ENCODE measurements around the gene MOGAT1. TPM values are rescaled to one million over a fixed set of nuclear protein-coding genes. Genes with fewer than 3 reads are reported as not detected.
A peak's percentile ranks its signal among the peaks of the same experiment; 100 is the strongest.

MOGAT1 gene
- polyA plus RNA-seq, 2 of the 4 experiments (the other 2 are of a cell fraction): not detected

DNA sequence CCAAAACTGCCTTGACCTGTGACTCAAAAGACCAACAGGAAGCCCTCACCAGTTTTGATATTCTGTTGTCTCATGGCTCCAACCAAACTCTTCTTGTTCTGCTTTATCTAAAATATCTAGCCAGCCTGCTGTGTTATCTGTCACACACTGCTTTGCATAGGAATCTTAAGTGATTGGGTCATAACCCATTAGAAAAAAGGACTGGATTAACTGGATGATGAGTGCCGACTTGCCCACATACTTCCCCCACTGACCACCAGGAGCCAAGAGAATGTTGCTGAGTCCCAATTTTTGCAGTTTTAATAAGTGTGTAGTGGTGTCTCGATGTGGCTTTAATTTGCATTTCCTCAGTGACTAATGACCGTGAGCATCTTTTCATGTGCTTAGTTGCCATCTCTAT is 6.5 kb downstream of the MOGAT1 start:
- no peak for FAIRE-seq
- Histone ChIP-seq H3K4me3 (no peak overlapping the region), H3K9me3 (no peaks in the 10 kb centered on the region), H3K27ac (no peak overlapping the region), H3K4me1 (no peaks in the 10 kb centered on the region), H3K4me2 (no peak overlapping the region)
- DNase-seq (ENCODE audit: low read depth in 1 of 2, low spot score in 1 of 2): no peak
- TF ChIP-seq, protein P1, sequence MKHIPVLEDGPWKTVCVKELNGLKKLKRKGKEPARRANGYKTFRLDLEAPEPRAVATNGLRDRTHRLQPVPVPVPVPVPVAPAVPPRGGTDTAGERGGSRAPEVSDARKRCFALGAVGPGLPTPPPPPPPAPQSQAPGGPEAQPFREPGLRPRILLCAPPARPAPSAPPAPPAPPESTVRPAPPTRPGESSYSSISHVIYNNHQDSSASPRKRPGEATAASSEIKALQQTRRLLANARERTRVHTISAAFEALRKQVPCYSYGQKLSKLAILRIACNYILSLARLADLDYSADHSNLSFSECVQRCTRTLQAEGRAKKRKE (CRISPR knock-in tag; IDR thresholded peaks at IDR 0.05; ENCODE audit: low read depth): no peak
- TF ChIP-seq, protein P2, sequence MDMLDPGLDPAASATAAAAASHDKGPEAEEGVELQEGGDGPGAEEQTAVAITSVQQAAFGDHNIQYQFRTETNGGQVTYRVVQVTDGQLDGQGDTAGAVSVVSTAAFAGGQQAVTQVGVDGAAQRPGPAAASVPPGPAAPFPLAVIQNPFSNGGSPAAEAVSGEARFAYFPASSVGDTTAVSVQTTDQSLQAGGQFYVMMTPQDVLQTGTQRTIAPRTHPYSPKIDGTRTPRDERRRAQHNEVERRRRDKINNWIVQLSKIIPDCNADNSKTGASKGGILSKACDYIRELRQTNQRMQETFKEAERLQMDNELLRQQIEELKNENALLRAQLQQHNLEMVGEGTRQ (IDR thresholded peaks at IDR 0.05): no peak
- no peak for TF ChIP-seq BHLHE40 (IDR thresholded peaks at IDR 0.05; ENCODE audit: low read depth, low read length)
- no peak for TF ChIP-seq FOXS1 (CRISPR knock-in tag; IDR thresholded peaks at IDR 0.05)
- TF ChIP-seq, protein P3, sequence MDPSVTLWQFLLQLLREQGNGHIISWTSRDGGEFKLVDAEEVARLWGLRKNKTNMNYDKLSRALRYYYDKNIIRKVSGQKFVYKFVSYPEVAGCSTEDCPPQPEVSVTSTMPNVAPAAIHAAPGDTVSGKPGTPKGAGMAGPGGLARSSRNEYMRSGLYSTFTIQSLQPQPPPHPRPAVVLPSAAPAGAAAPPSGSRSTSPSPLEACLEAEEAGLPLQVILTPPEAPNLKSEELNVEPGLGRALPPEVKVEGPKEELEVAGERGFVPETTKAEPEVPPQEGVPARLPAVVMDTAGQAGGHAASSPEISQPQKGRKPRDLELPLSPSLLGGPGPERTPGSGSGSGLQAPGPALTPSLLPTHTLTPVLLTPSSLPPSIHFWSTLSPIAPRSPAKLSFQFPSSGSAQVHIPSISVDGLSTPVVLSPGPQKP (IDR thresholded peaks at IDR 0.05; ENCODE audit: low read depth, low read length): no peak
- TF ChIP-seq RAD21 (conservative IDR thresholded peaks at IDR 0.05 in 1 of 2, IDR thresholded peaks at IDR 0.05 in 1 of 2): no peak
- no peak for TF ChIP-seq HDAC2 (IDR thresholded peaks at IDR 0.05)
- TF ChIP-seq, protein P4, sequence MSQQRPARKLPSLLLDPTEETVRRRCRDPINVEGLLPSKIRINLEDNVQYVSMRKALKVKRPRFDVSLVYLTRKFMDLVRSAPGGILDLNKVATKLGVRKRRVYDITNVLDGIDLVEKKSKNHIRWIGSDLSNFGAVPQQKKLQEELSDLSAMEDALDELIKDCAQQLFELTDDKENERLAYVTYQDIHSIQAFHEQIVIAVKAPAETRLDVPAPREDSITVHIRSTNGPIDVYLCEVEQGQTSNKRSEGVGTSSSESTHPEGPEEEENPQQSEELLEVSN (IDR thresholded peaks at IDR 0.05; ENCODE audit: borderline replicate concordance, low read depth): no peak
- no peak for TF ChIP-seq POLR2A (IDR thresholded peaks at IDR 0.05; ENCODE audit: low read length)
- no peak for TF ChIP-seq RFX5 (IDR thresholded peaks at IDR 0.05)
- TF ChIP-seq TFCP2L1 (CRISPR knock-in tag; IDR thresholded peaks at IDR 0.05): no peak
- no peak for TF ChIP-seq EHMT2 (IDR thresholded peaks at IDR 0.05; ENCODE audit: low read depth)
- no peak for TF ChIP-seq FOSB (CRISPR knock-in tag; IDR thresholded peaks at IDR 0.05)
- TF ChIP-seq HOXB13 (CRISPR knock-in tag; IDR thresholded peaks at IDR 0.05; ENCODE audit: low read depth): no peak
- ATAC-seq: peak in 1 of 2 experiments; percentile 66; a peak in 3 of 6 replicates
- 61% methylated on average over 3 of the region's 3 CpGs for WGBS (ENCODE audit: missing lambda C conversion rate)
- ChIA-PET POLR2A (no interaction called here), CTCF (interaction anchor here (0.5 to 4.9 kb wide), 3 partner anchors 12 to 225 kb away, joined by 3 to 24 read pairs (median 4); no protein-coding TSS in a partner anchor)

DNA sequence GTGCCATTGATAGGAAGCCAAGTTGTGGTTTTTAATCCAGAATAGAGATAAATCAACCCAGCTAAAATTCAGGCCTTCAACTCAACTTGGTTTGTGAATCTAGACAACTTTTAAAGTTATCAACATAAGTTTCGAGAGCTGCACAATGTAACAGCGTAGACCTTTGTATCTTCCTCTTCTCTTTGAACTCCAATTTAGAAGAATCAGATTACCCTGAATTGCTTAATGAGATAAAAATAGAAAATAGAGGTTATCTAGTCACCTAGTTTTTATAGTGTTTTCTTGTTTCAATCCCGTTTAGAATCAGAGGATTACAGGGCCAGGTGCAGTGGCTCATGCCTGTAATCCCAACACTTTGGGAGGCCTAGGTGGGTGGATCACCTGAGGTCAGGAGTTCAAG is 12.3 kb downstream of the MOGAT1 start:
- Histone ChIP-seq H3K4me3 (no peak overlapping the region), H3K4me1 (no peaks in the 10 kb centered on the region), H3K9me3 (no peaks in the 10 kb centered on the region), H3K4me2 (no peak overlapping the region), H3K27ac (no peak overlapping the region)
- no peak for ATAC-seq
- ChIA-PET CTCF (no interaction called here), POLR2A (no interaction called here)
- no peak for DNase-seq (ENCODE audit: low read depth in 1 of 2, low spot score in 1 of 2)
- 57% methylated on average over 3 of the region's 3 CpGs for WGBS (ENCODE audit: missing lambda C conversion rate)
- TF ChIP-seq GATA3 (IDR thresholded peaks at IDR 0.05; ENCODE audit: borderline replicate concordance): no peak
- TF ChIP-seq SREBF2 (IDR thresholded peaks at IDR 0.05): no peak
- TF ChIP-seq HOXB13 (CRISPR knock-in tag; IDR thresholded peaks at IDR 0.05; ENCODE audit: low read depth): no peak
- no peak for TF ChIP-seq KDM1A (IDR thresholded peaks at IDR 0.05; ENCODE audit: low read depth)
- TF ChIP-seq, protein P5, sequence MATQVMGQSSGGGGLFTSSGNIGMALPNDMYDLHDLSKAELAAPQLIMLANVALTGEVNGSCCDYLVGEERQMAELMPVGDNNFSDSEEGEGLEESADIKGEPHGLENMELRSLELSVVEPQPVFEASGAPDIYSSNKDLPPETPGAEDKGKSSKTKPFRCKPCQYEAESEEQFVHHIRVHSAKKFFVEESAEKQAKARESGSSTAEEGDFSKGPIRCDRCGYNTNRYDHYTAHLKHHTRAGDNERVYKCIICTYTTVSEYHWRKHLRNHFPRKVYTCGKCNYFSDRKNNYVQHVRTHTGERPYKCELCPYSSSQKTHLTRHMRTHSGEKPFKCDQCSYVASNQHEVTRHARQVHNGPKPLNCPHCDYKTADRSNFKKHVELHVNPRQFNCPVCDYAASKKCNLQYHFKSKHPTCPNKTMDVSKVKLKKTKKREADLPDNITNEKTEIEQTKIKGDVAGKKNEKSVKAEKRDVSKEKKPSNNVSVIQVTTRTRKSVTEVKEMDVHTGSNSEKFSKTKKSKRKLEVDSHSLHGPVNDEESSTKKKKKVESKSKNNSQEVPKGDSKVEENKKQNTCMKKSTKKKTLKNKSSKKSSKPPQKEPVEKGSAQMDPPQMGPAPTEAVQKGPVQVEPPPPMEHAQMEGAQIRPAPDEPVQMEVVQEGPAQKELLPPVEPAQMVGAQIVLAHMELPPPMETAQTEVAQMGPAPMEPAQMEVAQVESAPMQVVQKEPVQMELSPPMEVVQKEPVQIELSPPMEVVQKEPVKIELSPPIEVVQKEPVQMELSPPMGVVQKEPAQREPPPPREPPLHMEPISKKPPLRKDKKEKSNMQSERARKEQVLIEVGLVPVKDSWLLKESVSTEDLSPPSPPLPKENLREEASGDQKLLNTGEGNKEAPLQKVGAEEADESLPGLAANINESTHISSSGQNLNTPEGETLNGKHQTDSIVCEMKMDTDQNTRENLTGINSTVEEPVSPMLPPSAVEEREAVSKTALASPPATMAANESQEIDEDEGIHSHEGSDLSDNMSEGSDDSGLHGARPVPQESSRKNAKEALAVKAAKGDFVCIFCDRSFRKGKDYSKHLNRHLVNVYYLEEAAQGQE (IDR thresholded peaks at IDR 0.05): no peak
- TF ChIP-seq ZNF302 (CRISPR knock-in tag; IDR thresholded peaks at IDR 0.05): no peak
- no peak for TF ChIP-seq EP300 (IDR thresholded peaks at IDR 0.05)
- TF ChIP-seq, protein P6, sequence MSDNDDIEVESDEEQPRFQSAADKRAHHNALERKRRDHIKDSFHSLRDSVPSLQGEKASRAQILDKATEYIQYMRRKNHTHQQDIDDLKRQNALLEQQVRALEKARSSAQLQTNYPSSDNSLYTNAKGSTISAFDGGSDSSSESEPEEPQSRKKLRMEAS (IDR thresholded peaks at IDR 0.05): no peak
- TF ChIP-seq TFCP2L1 (CRISPR knock-in tag; IDR thresholded peaks at IDR 0.05): no peak
- TF ChIP-seq BHLHE40 (IDR thresholded peaks at IDR 0.05; ENCODE audit: low read depth, low read length): no peak
- no peak for TF ChIP-seq NR3C1 (IDR thresholded peaks at IDR 0.05)
- TF ChIP-seq CEBPB (IDR thresholded peaks at IDR 0.05): no peak
- no peak for TF ChIP-seq FOXS1 (CRISPR knock-in tag; IDR thresholded peaks at IDR 0.05)
- TF ChIP-seq RCOR1 (IDR thresholded peaks at IDR 0.05; ENCODE audit: low read depth, low read length): no peak
- no peak for TF ChIP-seq RARB (CRISPR knock-in tag; IDR thresholded peaks at IDR 0.05)
- TF ChIP-seq, protein P4 (IDR thresholded peaks at IDR 0.05; ENCODE audit: borderline replicate concordance, low read depth): no peak
- no peak for TF ChIP-seq MAFK (IDR thresholded peaks at IDR 0.05; ENCODE audit: partially characterized antibody)
- TF ChIP-seq CHD2 (IDR thresholded peaks at IDR 0.05; ENCODE audit: low read length, partially characterized antibody): no peak
- TF ChIP-seq, protein P2 (IDR thresholded peaks at IDR 0.05): no peak
- FAIRE-seq: no peak
